Activated CD8-positive, alpha-beta memory T cell treated with anti-CD3 and anti-CD28 coated beads, Interleukin-2, amount 50 U/mL, for 24 hours (primary cell): ENCODE data around the gene ANP32E.
"Not testable (repeated sequence)": the region's sequence is repeated elsewhere in the genome, so short reads cannot be mapped to it uniquely, and the experiment has no call there.

ENCODE experiments used
- DNase-seq: peaks from one replicate; pipeline ENCODE4 v3.0.0-alpha.2; 2020; ENCODE audit errors: extremely low read depth

The ANP32E gene

DNA sequence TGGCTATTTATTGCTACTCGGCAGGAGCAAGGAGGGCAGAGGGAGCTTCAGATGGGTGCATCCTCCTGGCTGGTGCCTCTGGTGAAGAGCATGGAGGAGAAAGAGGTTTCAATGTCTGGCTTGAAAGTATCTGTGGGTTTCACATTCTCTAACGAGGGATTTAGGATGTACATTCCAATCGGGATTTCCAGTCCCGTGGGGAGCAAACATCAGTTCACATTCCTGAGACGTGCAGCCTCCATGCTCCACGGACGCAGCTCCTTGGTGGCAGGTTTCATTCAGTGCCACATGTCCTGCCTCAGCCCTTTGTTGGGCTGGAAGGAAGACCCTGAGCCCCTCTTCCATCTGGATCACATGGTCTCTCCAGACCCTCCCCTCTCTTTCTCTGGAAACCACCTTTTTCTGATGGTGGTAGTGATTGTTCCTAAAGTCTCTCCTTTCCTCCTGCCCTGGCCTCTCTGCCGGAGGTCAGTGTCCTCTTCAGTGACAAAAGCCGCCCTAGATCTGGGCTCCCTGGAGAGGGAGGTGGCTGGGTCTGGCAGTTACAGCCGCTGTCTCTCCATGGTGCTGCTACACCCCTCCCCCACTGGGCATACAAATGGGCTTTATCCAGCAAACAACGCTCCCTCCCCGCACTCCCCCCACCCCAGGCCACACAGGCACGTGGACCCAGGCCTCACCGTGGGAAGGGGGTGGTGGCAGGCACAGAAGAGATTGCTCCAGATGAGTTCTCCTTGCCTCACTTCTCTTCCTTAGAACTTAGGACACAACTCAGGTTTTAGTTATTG lies 20.8 kb upstream of the ANP32E start:
- no peak for DNase-seq

DNA sequence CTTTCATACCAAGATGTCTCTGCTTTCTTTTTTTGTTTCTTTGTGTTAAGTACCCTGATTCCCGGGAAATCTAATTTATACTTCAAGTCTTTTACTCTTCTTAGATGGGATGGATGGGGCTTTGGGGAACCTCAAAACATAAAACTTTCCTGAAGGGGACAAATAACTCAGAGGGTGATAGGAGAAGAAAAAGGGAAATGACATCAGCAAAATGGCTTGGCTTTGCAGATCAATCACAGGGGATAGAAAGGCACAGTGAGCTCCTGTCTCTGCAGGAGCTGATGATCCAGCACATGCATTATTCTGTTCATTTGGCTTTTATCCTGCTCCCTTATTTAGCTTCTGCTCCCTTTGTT lies 20.3 kb upstream of the ANP32E start:
- DNase-seq: no peak

DNA sequence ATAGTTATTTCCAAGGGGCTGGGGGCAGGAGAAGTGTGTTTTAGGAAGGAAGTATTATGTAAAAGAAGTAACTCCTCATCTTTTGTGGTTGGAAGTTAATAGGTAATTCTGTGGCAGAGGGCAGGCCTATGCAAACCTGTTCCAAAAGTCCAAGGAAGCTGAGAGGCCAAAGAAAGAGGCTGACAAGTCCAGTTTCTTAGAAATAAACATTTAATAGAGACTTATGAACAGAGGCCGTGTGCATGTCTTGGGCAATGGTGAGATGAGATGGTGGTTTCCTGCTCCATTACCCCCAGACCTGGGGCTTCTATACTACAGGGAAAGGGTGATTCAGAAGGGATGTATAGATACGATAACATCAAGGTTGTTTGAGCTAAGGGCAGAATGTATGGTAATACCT lies 14.0 kb upstream of the ANP32E start:
- DNase-seq: no peak

GRCh38 chr1:150243003-150243402 lies 7.1 kb upstream of the ANP32E start:
- no peak for DNase-seq

DNA sequence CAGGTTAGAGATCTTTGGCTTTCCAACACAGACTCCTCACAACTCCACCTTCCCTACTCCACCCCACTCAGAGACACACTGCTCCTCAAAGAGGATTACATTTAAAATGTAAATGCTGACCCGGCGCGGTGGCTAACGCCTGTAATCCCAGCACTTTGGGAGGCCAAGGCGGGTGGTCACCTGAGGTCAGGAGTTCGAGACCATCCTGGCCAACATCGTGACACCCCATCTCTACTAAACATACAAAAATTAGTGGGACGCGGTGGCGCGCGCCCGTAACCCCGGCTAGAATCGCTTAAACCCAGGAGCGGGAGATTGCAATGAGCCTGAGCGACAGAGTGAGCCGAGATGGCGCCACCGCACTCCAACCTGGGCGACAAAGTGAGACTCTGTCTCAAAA lies 1.8 kb upstream of the ANP32E start:
- DNase-seq: no peak

GRCh38 chr1:150237176-150237575 lies 1.3 kb upstream of the ANP32E start:
- DNase-seq: not testable (repeated sequence)

DNA sequence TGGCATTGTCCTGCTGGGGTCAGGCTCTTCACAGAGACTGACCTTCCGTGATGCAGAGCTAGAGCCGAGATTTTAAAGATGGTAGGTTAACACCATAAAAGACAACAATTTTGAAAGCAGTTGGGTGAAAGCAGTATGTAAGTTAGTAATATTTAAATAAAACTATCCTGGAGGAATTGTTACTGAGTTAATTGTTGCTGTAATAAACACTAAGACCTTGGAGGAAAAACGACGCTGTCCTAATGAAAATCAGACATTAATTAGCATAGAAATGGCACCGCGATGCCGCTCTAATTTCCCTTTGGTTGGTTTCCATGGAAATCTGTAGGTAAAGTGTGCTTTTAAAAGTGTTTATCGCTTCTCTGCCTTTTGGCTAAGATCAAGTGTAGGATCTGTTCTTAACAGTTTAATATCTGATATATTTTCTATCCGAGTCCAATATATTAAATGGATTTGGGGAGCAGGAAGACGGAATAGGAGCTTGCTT lies 745 bp upstream of the ANP32E start:
- no peak for DNase-seq

- no peak for DNase-seq
Measured at GRCh38 chr1:150235294-150235851, 539 bp downstream of the ANP32E start.

GRCh38 chr1:150234566-150235293 lies 1.2 kb downstream of the ANP32E start:
- DNase-seq: peak; percentile 67

DNA sequence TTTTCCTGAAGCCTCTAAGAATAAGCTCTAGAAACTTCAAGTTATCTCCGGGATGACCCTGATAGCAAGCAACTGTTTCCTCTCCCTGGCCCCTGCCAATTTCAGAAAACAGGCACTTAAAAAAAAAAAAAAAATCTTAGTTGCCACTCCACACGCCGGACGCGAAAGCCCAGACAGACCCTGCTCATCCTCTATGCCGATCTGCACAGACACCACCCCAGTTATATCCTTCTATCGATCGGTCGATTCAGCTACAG lies 1.7 kb downstream of the ANP32E start:
- DNase-seq: no peak

- no peak for DNase-seq
Measured at GRCh38 chr1:150233359-150234308, 2.3 kb downstream of the ANP32E start.

- not testable (repeated sequence) for DNase-seq
Measured at GRCh38 chr1:150232921-150233320, 3.0 kb downstream of the ANP32E start.

GRCh38 chr1:150228246-150228645 lies 7.7 kb downstream of the ANP32E start:
- DNase-seq: not testable (repeated sequence)

- DNase-seq: no peak
Measured at GRCh38 chr1:150227228-150227627, 8.7 kb downstream of the ANP32E start.

- no peak for DNase-seq
Measured at GRCh38 chr1:150226486-150226885, 9.4 kb downstream of the ANP32E start.

DNA sequence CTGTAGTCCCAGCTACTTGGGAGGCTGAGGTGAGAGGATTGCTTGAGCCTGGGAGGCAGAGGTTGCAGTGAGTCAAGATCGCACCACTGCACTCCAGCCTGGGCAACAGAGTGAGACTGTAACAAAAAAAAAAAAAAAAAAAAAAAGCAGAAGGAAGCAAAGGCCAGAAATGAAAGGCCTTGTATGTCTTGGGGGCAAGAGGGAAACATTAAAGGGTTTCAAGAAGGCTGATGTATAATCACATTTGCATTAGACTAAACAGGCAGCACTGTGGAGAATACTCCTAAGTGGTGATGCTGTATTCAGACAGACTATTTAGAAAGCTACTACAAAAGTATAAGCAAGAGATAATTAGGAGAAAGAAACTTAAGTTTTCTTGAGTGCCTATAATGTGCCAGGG lies 10.4 kb downstream of the ANP32E start:
- no peak for DNase-seq

DNA sequence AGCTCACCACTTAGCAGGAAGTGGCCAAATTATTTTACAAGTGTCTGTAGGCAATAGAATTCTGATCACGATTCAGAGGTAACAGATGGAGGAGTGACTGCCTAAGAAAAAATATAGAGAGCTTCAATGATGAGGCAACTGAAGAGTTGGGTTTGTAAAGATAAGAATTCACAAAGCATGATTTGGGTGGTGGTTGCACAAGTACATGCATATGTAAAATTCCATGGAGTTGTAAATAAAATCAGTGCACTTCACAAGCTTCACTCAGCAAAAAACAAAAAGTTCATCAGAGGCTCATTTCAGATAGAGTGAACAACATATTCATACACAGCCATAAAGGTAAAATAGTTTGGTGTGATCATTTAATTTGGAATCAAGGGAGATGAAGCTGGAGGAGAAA lies 10.9 kb downstream of the ANP32E start:
- no peak for DNase-seq

GRCh38 chr1:150221552-150221951 lies 14.4 kb downstream of the ANP32E start:
- no peak for DNase-seq

DNA sequence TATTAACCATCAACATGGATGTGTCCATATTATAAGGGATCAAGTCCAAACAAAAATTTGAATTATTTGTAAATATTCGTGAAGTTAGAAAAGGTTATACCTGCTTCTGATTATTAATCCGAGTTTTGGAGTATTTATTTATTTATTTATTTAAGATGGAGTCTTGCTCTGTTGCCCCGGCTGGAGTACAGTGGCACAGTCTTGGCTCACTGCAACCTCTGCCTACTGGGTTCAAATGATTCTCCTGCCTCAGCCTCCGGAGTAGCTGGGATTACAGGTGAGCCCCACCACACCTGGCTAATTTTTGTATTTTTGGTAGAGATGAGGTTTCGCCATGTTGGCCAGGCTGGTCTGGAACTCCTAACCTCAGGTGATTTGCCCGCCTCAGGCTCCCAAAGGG lies 20.1 kb downstream of the ANP32E start:
- DNase-seq: not testable (repeated sequence)

DNA sequence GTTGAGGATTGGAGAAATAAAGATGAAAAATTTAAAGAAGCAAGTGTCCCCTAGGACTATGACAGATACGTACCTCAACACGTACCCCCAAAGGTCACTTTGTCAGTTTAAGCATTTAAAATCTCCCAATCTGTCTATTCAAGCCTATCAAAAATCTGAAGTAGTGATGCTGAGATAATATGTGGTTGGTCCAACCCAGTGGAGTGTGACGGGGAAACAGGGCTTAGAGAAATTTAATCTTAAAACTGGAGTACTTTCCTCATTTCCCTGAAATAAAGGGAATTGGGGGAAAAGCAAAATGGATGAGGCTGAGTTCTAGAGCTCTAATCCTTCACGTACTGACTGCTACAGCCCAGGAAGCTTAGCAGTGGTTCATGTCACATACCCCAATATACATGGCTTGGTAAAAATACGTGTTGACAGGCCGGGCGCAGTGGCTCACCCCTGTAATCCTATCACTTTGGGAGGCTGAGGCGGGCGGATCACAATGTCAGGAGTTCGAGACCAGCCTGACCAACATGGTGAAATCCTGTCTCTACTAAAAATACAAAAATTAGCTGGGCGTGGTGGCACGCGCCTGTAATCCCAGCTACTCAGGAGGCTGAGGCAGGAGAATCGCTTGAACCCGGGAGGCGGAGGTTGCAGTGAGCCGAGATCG lies 21.7 kb downstream of the ANP32E start:
- not testable (repeated sequence) for DNase-seq
